Coronary artery (tissue), 2 donors: Measurements from ENCODE around the gene SRI.
"Not testable (repeated sequence)": the region's sequence is repeated elsewhere in the genome, so short reads cannot be mapped to it uniquely, and the experiment has no call there.

Experiments used
- DNase-seq: peaks from one replicate; pipeline ENCODE4 v3.0.0-alpha.2; 2017; ENCODE audit warnings: low spot score
- H3K27ac ChIP-seq, 2 donors: fragments of 200-600 bp; sonication (generic); one replicate each; pipeline ENCODE4 v1.5.1; 2016 to 2019
- H3K4me3 ChIP-seq: fragments of 200-600 bp; sonication (generic); 2 replicates; pipeline ENCODE4 v1.5.1; 2016; ENCODE audit warnings: mild to moderate bottlenecking, moderate library complexity
- CTCF ChIP-seq: fragments of 200-600 bp; sonication (generic); IDR thresholded peaks from one replicate; pipeline ENCODE4 v1.5.1; 2019; ENCODE audit warnings: antibody characterized with exemption

Gene SRI

GRCh38 chr7:88167721-88168120 is 52.1 kb downstream of the SRI start:
- no peak overlapping the region for H3K27ac ChIP-seq
- TF ChIP-seq CTCF: no peak
- no peak overlapping the region for H3K4me3 ChIP-seq
- no peak for DNase-seq

DNA sequence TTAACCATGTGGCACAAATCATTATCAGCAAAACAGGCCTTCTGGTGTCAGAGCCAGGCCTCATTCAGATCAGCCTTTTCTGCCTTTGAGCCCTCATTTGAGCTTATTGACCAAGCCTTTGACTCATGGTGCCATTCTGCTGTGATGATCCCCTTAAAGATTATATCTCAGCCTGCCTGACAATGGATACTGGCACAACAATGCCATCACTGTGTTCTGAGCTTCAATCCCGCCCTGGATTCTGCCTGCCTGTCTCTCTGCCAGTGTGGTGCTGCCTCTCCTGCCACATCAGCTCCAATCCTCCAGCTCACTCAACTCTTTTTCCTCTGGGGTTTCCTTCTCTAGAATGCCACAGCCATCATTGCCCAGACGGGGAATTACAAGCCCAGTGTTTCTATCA is 52.6 kb downstream of the SRI start:
- Histone ChIP-seq H3K27ac (no peak overlapping the region), H3K4me3 (no peak overlapping the region)
- no peak for DNase-seq
- TF ChIP-seq CTCF: no peak

DNA sequence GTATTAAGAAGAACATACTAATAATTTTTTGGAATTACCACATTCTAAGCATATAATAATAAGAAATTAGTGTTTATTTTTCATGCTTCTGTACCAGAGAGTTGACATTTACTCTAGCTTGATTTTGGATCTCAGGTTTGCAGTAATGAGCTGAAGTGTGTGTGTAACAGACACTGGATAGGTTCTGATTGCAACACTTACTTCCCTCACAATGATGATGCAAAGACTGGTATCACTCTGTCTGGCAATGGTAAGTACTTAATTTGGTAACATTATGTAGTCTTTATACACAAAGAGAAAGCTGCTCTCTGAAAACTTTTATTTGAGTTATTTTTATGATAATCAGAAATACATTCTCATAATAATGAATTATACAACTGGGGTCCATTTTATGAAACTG is 54.1 kb downstream of the SRI start:
- no peak for TF ChIP-seq CTCF
- no peak for DNase-seq
- H3K27ac ChIP-seq: no peak overlapping the region
- no peak overlapping the region for H3K4me3 ChIP-seq

GRCh38 chr7:88159741-88160140 is 60.1 kb downstream of the SRI start:
- not testable (repeated sequence) for DNase-seq, H3K27ac ChIP-seq, H3K4me3 ChIP-seq

GRCh38 chr7:88156356-88156755 is 63.5 kb downstream of the SRI start:
- no peak for DNase-seq
- Histone ChIP-seq H3K27ac (no peak overlapping the region), H3K4me3 (no peak overlapping the region)
- no peak for TF ChIP-seq CTCF

DNA sequence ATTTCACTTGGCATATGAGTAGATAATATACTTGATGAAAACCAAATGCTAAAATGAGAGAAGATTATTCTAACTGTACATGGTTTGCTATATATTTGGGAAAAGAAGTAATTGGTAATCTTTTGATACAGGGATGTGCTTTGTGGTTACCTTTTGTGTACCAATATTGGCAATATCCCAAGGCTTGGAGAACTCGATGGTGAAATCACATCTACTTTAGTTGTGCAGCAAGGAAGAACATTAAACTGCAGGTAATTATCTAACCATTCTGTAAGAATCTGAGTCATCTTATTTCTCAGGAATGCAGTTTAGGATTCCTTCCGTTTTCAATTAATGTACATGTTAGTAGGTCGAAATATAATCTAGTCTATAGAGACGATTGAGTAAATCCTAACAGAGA is 64.1 kb downstream of the SRI start:
- Histone ChIP-seq H3K4me3 (no peak overlapping the region), H3K27ac (no peak overlapping the region)
- DNase-seq: no peak
- TF ChIP-seq CTCF: no peak
